HepG2 (cell line): ENCODE results near the gene SPAG9. TPM values are rescaled to one million over a fixed set of nuclear protein-coding genes. Genes with fewer than 3 reads are reported as not detected.

Experiments used
- ATAC-seq: fragments of 200-7000 bp; cut with Tn5 transposase; 3 replicates; pipeline ENCODE4 v1.9.1; 2020; ENCODE audit warnings: mild to moderate bottlenecking, moderate library complexity
- BruUV-seq: library from RNA; stranded (reverse); fragments of 400-500 nt; replicated peaks from 2 replicates; lab custom pipeline; 2021; lab: Mats Ljungman, UMichigan
- CTCF ChIA-PET: fragments of 300-600 bp; formaldehyde crosslinking; extraction: SDS; loops from one replicate; lab custom pipeline; 2021; ENCODE audit warnings: low total read pairs, inconsistent platforms, low intra/inter-chr PET ratio; lab: Yijun Ruan, JAX
- POLR2A ChIA-PET: fragments of 350-600 bp; sonication (Branson Sonifier 250); formaldehyde crosslinking; loops from one replicate; lab custom pipeline; 2020; ENCODE audit warnings: antibody characterized with exemption, inconsistent platforms; lab: Yijun Ruan, JAX
- DNase-seq: peaks from one replicate; pipeline ENCODE4 v3.0.0-alpha.2; 2015; ENCODE audit warnings: low spot score
- FAIRE-seq: peaks from 3 replicates; lab custom pipeline; 2011; peaks lifted over from hg19 to GRCh38; lab: Jason Lieb, UNC
- H2AFZ ChIP-seq: one replicate; pipeline ENCODE4 v1.6.1; 2011; ENCODE audit warnings: low read length, inconsistent platforms
- H3K27ac ChIP-seq: fragments of 300-600 bp; 3 replicates; pipeline ENCODE4 v1.8.0; 2011; ENCODE audit warnings: mixed run types, mild to moderate bottlenecking, mixed read lengths, low read length, inconsistent platforms; ENCODE audit not compliant: insufficient read depth; ENCODE audit errors: extremely low read length
- H3K27me3 ChIP-seq, 2 experiments: fragments of 200-600 bp in 1 of 2; 2 replicates in 1 of 2; 3 replicates in 1 of 2; pipeline versions ENCODE4 v1.6.0 to v1.8.0; 2011; ENCODE audit warnings: low read length in 2 of 2, mild to moderate bottlenecking in 2 of 2, moderate library complexity in 2 of 2, inconsistent platforms in 1 of 2; ENCODE audit not compliant: insufficient read depth in 2 of 2, control insufficient read depth in 1 of 2
- H3K36me3 ChIP-seq, 2 experiments: fragments of 200-600 bp in 1 of 2; replicated peaks in 1 of 2; 2 replicates in 1 of 2; 3 replicates in 1 of 2; pipeline versions ENCODE4 v1.5.1 to v1.8.0; 2011; ENCODE audit warnings: low read length in 2 of 2, inconsistent platforms in 1 of 2; ENCODE audit not compliant: insufficient read depth in 2 of 2, control insufficient read depth in 1 of 2
- H3K4me1 ChIP-seq: 2 replicates; pipeline ENCODE4 v1.5.1; 2012; ENCODE audit warnings: low read length, inconsistent platforms; ENCODE audit not compliant: insufficient read depth
- H3K4me2 ChIP-seq: 2 replicates; pipeline ENCODE4 v1.6.0; 2011; ENCODE audit warnings: low read depth, low read length, inconsistent platforms
- H3K4me3 ChIP-seq, 3 experiments: fragments of 200-600 bp in 1 of 3; sonication (generic), shearing (Covaris generic) in 1 of 3; replicated peaks in 1 of 3; 2 replicates each; pipeline ENCODE4 v1.5.1; 2011 to 2016; ENCODE audit warnings: low read length in 3 of 3, inconsistent platforms in 2 of 3, low read depth in 2 of 3, mild to moderate bottlenecking in 2 of 3, control low read depth in 1 of 3, mixed read lengths in 1 of 3; ENCODE audit not compliant: insufficient read depth in 1 of 3
- H3K79me2 ChIP-seq: one replicate; pipeline ENCODE4 v1.6.1; 2011; ENCODE audit warnings: low read length, inconsistent platforms; ENCODE audit not compliant: insufficient read depth
- H3K9ac ChIP-seq: 2 replicates; pipeline ENCODE4 v1.6.0; 2011; ENCODE audit warnings: mild to moderate bottlenecking, low read depth, low read length, inconsistent platforms; ENCODE audit not compliant: insufficient read depth
- H3K9me3 ChIP-seq: 2 replicates; pipeline ENCODE4 v1.5.1; 2012; ENCODE audit warnings: mild to moderate bottlenecking, low read length
- H4K20me1 ChIP-seq: 2 replicates; pipeline ENCODE4 v1.6.0; 2011; ENCODE audit warnings: inconsistent platforms, mild to moderate bottlenecking, low read length, moderate library complexity; ENCODE audit not compliant: insufficient read depth
- ATF3 ChIP-seq: sonication (generic); formaldehyde crosslinking; IDR thresholded peaks from 2 replicates; pipeline ENCODE4 v1.4.0; 2020; ENCODE audit warnings: missing genetic modification reagents
- JDP2 ChIP-seq: sonication (generic); formaldehyde crosslinking; IDR thresholded peaks from 2 replicates; pipeline ENCODE4 v1.8.1; 2022; ENCODE audit warnings: missing genetic modification reagents, borderline replicate concordance
- RAD21 ChIP-seq: fragments of 450-650 bp; formaldehyde crosslinking; IDR thresholded peaks from 2 replicates; pipeline ENCODE4 v1.5.0; 2020; ENCODE audit warnings: mild to moderate bottlenecking
- SP2 ChIP-seq: sonication (generic); formaldehyde crosslinking; IDR thresholded peaks from 2 replicates; pipeline ENCODE4 v1.5.1; 2020; ENCODE audit warnings: mild to moderate bottlenecking, missing genetic modification reagents
- ZFY ChIP-seq: sonication (generic); formaldehyde crosslinking; IDR thresholded peaks from 2 replicates; pipeline ENCODE4 v1.4.0; 2020; ENCODE audit warnings: missing genetic modification reagents
- ZIK1 ChIP-seq: sonication (generic); formaldehyde crosslinking; IDR thresholded peaks from 2 replicates; pipeline ENCODE4 v1.5.0; 2020; ENCODE audit warnings: mild to moderate bottlenecking, low read depth, missing genetic modification reagents, borderline replicate concordance
- WGBS: methylation state at CpG from one replicate; pipeline ENCODE4 v1.1.6; 2017; ENCODE audit warnings: low lambda C conversion rate; 5-methylcytosine and 5-hydroxymethylcytosine counted together
- in situ Hi-C: cut with HindIII; loops from 2 replicates; pipeline ENCODE4 v1.10.0; 2017; ENCODE audit warnings: low pct_unique_long_range_greater_than_20kb; ENCODE audit not compliant: extremely low pct_ligation_motif_present
- intact Hi-C: fragments of 100-400 bp; cut with micrococcal nuclease; formaldehyde crosslinking; loops from one replicate; pipeline ENCODE4 v1.10.0; 2022; ENCODE audit not compliant: unreplicated experiment
- polyA plus RNA-seq, 8 experiments: library from polyadenylated mRNA; depleted of rRNA in 3 of 8; stranded (reverse) in 7 of 8; unstranded in 1 of 8; fragments of >200 nt; fragmentation: Illumina TruSeq in 4 of 8; extraction: Trizol in 4 of 8; gene quantifications; 2 replicates each; pipeline versions ENCODE4 v1.2.1 to v1.2.3, GENCODE V29; 2011 to 2016; ENCODE audit warnings: low read depth in 4 of 8, missing spikeins in 1 of 8, mixed read lengths in 1 of 8; ENCODE audit not compliant: insufficient read depth in 1 of 8
- total RNA-seq, 5 experiments: library from RNA; depleted of rRNA; stranded (reverse); fragments of >200 nt; fragmentation: Illumina TruSeq; extraction: Trizol; gene quantifications; 2 replicates each; pipeline ENCODE4 v1.2.3, GENCODE V29; 2016; ENCODE audit warnings: low read depth in 1 of 5
- TF ChIP-seq, protein P1 (sequence below): sonication (generic); formaldehyde crosslinking; IDR thresholded peaks from 2 replicates; pipeline ENCODE4 v1.4.0; 2020; ENCODE audit warnings: missing genetic modification reagents
- TF ChIP-seq, protein P2 (sequence below): sonication (generic); formaldehyde crosslinking; IDR thresholded peaks from 2 replicates; pipeline ENCODE4 v1.5.0; 2020; ENCODE audit warnings: missing genetic modification reagents

Gene SPAG9
- total and polyA plus RNA-seq, 2 of the 13 experiments (the other 11 are each of a cell fraction or from before 2014, with no cell fraction given) = 43.2 to 78.6 TPM

DNA sequence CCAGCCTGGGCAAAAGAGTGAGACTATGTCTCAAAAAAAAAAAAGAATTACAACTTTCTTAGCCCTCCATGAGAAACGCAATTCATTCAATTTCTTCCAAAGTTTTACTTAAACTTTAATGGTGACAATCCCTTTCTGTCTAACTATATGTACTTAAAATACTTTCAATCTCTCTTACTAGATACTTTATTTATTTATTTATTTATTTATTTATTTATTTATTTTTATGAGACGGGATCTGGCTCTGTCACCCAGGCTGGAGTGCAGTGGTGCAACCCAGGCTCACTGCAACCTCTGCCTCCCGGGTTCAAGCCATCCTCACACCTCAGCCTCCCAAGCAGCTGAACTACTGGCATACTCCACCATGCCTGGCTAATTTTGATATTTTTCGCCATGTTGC lies 108.1 kb downstream of the SPAG9 start:
- Histone ChIP-seq H3K9me3 (no peaks in the 10 kb centered on the region), H3K79me2 (no peaks in the 10 kb centered on the region), H3K27ac (no peak overlapping the region), H3K4me2 (no peak overlapping the region), H3K27me3 (no peaks in the 10 kb centered on the region), H4K20me1 (no peaks in the 10 kb centered on the region), H3K4me1 (peaks cover 6% of the 10 kb centered on the region; the same call in 1 of the 2 replicates), H2AFZ (no peak overlapping the region), H3K9ac (no peak overlapping the region), H3K36me3 (peaks cover 17 to 57% of the 10 kb centered on the region in 2 experiments), H3K4me3 (no peak overlapping the region)
- no peak for FAIRE-seq
- BruUV-seq = no TSS peak
- ChIA-PET POLR2A (no interaction called here), CTCF (no interaction called here)
- TF ChIP-seq ATF3 (no peak), SP2 (CRISPR knock-in tag) (no peak), ZFY (no peak), RAD21 (CRISPR knock-in tag) (no peak), ZIK1 (CRISPR knock-in tag) (no peak), JDP2 (CRISPR knock-in tag) (no peak)
- TF ChIP-seq, protein P1, sequence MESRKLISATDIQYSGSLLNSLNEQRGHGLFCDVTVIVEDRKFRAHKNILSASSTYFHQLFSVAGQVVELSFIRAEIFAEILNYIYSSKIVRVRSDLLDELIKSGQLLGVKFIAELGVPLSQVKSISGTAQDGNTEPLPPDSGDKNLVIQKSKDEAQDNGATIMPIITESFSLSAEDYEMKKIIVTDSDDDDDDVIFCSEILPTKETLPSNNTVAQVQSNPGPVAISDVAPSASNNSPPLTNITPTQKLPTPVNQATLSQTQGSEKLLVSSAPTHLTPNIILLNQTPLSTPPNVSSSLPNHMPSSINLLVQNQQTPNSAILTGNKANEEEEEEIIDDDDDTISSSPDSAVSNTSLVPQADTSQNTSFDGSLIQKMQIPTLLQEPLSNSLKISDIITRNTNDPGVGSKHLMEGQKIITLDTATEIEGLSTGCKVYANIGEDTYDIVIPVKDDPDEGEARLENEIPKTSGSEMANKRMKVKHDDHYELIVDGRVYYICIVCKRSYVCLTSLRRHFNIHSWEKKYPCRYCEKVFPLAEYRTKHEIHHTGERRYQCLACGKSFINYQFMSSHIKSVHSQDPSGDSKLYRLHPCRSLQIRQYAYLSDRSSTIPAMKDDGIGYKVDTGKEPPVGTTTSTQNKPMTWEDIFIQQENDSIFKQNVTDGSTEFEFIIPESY (CRISPR knock-in tag) = no peak
- TF ChIP-seq, protein P2, sequence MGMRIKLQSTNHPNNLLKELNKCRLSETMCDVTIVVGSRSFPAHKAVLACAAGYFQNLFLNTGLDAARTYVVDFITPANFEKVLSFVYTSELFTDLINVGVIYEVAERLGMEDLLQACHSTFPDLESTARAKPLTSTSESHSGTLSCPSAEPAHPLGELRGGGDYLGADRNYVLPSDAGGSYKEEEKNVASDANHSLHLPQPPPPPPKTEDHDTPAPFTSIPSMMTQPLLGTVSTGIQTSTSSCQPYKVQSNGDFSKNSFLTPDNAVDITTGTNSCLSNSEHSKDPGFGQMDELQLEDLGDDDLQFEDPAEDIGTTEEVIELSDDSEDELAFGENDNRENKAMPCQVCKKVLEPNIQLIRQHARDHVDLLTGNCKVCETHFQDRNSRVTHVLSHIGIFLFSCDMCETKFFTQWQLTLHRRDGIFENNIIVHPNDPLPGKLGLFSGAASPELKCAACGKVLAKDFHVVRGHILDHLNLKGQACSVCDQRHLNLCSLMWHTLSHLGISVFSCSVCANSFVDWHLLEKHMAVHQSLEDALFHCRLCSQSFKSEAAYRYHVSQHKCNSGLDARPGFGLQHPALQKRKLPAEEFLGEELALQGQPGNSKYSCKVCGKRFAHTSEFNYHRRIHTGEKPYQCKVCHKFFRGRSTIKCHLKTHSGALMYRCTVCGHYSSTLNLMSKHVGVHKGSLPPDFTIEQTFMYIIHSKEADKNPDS (CRISPR knock-in tag) = no peak
- WGBS = 98% methylated on average over 4 of the region's 4 CpGs
- DNase-seq = no peak
- intact Hi-C loops (no loop called here), in situ Hi-C loops (no loop called here)
- ATAC-seq = no peak
